GM18907 (cell line): ENCODE results near the gene KHDC4.

Experiments
- ATAC-seq: cut with Tn5 transposase; IDR thresholded peaks from one replicate; pipeline ENCODE4 v1.9.1; 2021; ENCODE audit warnings: mild to moderate bottlenecking, moderate library complexity; ENCODE audit not compliant: unreplicated experiment

Gene KHDC4

DNA sequence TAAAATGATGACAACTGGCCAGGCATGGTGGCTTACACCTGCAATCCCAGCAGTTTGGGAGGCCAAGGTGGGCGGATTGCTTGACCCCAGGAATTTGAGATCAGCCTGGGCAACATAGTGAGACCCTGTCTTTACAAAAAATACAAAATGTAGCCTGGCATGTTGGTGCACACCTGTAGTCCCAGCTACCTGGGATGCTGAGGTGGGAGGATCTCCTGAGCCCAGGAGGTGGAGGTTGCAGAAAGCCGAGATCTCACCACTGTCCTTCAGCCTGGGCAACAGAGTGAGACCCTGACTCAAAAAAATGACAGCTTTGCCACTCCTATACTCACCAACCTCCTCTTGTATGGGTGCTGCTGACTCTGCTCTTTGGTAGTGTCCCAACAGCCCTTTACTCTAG is 56.3 kb downstream of the KHDC4 start:
- no peak for ATAC-seq

DNA sequence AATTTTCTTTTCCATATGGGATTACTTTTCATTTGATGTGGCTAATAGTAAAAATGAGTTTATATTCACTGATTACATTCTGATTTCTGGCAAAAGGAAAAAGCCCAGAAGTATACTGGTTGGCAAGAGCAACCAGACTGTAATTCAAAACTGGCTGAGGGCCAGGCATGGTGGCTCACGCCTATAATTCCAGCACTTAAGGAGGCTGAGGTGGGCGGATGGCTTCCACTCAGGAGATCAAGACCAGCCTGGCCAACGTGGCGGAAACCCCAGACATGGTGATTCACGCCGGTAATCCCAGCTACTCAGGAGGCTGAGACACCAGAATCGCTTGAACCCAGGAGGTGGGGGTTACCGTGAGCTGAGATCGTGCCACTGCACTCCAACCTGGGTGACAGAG is 60.4 kb downstream of the KHDC4 start:
- no peak for ATAC-seq

DNA sequence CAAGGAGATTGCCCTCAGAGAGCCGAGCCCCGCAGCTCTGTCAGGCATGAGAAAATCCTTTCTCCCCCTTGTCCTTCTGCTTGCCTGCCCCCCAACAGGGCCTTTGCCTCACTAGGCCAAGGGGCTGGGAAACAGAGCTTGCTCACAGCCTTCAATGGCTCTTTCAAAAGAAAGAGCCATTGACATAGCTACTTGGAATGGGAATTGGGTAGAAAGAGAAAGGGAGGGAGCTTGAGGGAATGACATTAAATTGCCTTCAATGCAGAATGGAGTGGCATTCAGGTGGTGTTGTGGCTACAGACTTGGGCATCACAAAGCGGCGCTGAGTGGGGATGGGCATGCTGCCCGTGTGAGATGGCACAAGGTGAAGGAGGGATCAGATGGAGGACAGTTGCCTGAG is 61.7 kb downstream of the KHDC4 start:
- no peak for ATAC-seq

DNA sequence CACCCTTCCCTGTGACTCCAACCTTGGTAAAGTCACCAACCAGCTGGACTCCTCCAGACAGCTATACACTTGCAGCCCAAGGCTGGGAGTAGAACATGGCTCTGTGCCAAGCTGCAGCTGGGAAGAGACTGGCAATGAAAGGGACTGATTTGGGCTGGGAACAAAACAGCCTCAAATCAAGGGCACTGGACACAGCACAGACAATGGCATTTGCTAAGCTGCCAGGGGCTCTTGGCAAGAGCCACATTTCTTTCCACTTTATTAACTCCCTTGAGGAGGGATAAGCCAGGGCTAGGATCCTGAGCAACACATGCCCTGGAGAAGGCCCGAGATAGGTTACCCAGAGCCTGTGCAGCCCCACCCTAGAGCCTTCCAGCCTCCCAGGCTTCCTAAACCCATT is 62.8 kb downstream of the KHDC4 start:
- ATAC-seq, result no peak

DNA sequence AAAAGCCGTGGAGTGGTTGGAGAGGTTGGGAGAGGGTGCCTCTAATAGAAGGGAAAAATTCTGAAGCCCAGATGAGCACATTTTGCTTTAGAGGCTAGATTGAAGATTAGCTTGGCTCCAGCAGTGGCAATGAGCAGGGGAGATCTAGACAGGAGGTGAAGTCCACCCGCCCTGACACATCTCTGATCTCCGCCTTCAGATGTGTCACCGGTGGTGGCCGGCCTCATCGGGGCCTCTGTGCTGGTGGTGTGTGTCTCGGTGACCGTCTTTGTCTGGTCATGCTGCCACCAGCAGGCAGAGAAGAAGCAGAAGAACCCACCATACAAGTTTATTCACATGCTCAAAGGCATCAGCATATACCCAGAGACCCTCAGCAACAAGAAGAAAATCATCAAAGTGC is 66.4 kb downstream of the KHDC4 start:
- no peak for ATAC-seq

DNA sequence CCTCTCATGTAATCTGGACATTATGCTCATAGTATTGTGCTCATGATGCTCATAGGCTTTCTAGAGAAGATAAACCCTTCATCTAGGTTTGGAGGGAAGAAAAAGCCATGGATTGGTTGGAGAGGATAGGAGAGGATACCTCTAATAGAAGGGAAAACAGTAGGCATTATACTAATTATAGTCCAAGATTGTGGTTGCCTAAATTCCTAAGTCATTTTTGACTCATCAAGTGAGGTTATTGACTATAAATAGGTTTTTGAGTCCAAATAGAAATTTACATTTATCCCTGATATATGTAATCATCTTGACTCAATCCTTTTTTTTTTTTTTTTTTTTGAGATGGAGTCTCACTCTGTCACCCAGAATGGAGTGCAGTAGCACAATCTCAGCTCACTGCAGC is 69.8 kb downstream of the KHDC4 start:
- ATAC-seq, result no peak
